Measurements from ENCODE around the gene CACNA1H.
A peak's percentile ranks its signal among the peaks of the same experiment; 100 is the strongest.
"Not testable (repeated sequence)": the region's sequence is repeated elsewhere in the genome, so short reads cannot be mapped to it uniquely, and the experiment has no call there.

The CACNA1H gene

DNA sequence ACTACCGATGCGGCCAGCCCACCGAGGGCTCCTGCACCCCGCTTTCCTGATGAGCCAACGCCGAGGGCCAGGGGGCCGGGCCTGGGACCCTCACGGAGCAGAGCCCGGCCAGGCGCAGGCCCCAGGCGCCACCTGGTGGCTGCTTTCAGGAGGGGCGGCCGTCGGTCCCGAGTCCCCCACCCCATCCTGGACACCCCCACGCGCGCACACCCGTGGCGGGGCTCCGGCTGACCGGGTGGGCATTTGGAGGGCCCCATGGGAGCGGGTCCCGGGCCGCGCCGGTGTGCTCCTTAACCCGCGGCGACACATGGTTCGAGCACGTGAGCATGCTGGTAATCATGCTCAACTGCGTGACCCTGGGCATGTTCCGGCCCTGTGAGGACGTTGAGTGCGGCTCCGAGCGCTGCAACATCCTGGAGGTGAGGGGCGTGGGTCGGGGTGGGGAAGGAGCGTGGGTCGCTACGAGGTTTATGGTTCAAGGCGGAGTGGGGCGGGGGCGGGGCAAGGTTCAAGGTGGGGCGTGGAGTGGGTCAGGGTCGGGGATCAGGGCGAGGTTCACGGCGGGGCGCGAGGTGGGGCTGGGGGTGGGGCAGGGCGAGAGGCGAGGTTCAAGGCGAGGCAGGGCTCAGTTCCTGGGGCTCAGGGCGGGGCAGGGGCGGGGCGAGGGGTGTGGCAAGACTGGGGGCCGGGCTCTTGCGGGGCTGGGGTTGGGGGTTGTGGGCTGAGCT lies 41.9 kb downstream of the CACNA1H start:
- DNase-seq = peak; percentile 41

DNA sequence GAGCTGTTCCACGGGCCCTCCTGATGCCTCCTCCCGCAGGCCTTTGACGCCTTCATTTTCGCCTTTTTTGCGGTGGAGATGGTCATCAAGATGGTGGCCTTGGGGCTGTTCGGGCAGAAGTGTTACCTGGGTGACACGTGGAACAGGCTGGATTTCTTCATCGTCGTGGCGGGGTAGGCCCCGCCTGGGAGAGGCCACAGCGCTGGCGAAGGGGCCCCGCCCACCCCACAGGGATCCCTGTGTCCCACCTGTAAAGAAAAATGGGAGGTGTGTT lies 42.4 kb downstream of the CACNA1H start:
- DNase-seq = no peak

DNA sequence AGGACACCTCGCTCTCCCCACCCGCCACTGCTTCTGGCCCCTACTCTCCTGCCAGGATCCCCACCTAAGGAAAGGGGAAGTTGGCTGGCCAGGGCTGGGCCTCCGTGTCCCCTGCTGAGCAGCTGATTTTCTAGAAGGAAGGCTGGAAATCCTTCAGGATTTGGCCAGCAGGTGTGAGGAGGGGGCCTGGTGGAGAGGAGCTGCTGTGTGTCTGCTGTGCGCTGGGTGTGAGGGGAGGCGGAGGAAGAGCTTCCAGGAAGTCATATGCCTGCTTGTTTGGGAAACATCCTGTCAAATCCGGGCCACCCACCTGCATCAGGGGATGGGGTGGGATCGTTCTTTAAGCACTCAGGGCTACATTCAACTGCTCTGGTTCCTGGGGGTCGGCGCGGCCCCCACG lies 43.6 kb downstream of the CACNA1H start:
- no peak for DNase-seq

DNA sequence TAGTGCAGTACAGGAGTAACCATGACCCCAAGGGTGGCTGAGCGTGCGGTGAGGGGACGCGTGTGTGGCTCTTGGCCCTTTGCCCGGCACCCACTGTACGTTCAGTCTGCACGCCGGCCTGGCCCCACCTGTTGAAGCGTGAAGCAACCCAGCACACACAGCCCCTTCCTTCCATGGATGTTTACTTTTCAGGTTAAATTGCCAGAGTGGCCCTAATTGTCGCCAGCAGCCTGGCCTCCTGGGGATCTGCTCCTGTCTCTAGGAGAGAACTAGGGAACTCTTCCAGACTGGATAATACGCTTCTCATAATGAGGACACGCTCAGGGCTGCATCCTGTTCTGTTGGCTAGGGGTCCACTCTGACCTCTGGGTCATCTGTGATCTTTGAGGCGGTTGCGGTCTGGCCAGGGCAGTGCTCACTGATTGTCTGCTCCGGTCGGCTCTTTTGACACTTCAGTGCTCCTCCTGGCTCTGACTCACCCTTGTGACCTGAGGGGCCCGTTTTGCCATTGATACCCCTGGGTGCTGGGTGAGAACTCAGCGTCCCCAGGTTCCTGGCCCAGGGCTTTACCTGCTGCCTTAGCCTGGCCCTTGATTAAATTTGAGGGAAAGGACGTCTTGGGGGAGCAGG lies 44.4 kb downstream of the CACNA1H start:
- DNase-seq = no peak

DNA sequence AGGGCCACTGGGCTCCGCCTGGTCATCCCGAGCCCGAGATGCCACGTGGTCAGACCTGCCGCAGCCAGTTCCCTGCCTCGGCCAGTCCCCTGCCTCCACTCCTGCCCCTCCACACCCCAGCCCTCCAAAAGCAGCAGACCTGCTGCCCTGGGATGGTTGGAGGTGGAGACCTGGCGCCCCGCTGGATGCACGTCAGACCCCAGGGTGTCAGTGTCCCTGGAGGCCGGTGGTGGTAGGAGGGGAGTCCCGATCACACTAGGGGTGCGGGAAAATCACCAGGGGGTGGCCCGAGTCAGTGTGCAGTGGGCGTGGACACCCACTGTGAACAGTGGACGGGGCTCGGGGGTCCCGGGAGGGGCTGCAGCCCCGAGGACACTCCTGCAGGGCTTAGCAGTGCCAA lies 45.3 kb downstream of the CACNA1H start:
- DNase-seq = no peak

DNA sequence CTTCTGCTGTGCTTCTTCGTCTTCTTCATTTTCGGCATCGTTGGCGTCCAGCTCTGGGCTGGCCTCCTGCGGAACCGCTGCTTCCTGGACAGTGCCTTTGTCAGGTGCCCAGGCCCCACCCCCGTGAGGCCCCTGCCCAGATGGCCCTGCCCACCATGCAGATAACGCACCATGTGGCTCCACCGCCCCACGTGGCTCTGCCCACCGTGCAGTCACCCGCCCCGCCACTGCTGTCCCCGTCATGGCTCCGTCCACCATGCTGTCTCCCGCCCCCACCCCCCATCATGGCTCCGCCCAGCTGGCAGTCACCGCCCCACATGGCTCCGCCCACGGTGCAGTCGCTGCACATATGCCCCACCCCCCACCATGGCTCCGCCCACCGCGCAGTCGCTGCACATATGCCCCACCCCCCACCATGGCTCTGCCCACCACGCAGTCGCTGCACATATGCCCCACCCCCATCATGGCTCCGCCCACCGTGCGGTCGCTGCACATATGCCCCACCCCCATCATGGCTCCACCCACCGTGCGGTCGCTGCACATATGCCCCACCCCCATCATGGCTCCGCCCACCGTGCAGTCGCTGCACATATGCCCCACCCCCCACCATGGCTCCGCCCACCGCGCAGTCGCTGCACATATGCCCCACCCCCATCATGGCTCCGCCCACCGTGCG lies 45.9 kb downstream of the CACNA1H start:
- DNase-seq = not testable (repeated sequence)

DNA sequence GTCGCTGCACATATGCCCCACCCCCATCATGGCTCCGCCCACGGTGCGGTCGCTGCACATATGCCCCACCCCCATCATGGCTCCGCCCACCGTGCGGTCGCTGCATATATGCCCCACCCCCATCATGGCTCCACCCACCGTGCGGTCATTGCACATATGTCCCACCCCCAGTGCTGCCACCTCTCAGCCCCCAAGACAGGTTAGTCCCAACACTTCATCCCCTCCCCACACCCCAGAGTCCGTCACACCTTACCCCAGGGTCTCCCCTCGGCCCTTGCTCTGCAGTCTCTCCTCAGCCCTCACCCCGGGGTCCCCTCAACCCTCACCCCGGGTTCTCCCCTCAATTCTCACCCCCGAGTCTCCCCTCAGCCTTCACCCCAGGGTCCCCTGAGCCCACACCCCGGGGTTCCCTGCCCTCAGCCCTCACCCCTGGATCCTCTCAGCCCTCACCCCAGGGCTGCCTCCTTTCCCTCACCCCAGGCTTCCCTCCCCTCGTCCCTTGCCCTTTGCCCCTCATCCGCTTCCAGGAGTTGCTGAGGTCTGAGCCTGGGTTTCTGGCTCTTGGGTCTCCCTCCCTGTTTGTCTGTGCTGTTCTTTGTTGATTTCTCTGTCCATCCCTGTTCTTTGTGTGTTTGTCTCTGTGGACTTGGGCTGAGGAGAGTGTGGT lies 46.6 kb downstream of the CACNA1H start:
- DNase-seq = no peak

DNA sequence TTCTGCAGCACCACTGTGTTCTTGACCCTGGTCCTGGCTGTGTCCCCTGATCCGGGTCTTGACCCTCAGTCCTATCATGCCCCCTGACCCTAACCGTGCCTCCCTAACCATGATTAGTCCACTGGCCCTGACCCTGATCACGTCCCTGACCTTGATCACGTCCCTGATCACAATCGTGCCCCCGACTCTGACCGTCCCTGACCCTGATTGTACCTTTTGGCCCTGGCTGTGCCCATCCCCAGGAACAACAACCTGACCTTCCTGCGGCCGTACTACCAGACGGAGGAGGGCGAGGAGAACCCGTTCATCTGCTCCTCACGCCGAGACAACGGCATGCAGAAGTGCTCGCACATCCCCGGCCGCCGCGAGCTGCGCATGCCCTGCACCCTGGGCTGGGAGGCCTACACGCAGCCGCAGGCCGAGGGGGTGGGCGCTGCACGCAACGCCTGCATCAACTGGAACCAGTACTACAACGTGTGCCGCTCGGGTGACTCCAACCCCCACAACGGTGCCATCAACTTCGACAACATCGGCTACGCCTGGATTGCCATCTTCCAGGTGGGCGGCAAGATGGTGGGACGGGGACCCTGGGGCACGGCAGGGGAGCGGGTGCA lies 47.2 kb downstream of the CACNA1H start:
- no peak for DNase-seq

DNA sequence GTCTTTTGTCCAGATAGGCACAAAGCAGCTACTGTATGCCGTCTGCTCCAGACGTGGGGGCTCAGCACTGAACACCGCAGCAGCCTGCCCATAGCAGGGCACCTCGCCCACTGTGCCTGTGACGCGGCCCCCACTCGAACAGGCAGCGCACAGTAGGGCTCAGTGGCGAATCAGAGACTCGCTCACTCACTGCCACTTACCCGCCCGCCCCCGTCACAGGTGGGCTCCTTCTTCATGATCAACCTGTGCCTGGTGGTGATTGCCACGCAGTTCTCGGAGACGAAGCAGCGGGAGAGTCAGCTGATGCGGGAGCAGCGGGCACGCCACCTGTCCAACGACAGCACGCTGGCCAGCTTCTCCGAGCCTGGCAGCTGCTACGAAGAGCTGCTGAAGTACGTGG lies 48.5 kb downstream of the CACNA1H start:
- no peak for DNase-seq

DNA sequence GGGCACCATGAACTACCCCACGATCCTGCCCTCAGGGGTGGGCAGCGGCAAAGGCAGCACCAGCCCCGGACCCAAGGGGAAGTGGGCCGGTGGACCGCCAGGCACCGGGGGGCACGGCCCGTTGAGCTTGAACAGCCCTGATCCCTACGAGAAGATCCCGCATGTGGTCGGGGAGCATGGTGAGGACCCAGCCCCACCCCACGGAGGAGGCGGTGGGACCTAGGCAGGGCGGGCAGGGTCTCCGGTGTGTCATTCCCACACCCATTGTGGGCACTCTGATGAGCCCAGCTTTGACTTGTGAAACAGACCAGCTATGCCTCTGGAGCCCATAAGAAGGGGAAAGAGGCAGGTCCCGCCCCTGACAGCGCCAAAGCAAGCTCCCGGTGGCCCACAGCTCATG lies 49.4 kb downstream of the CACNA1H start:
- DNase-seq = no peak

DNA sequence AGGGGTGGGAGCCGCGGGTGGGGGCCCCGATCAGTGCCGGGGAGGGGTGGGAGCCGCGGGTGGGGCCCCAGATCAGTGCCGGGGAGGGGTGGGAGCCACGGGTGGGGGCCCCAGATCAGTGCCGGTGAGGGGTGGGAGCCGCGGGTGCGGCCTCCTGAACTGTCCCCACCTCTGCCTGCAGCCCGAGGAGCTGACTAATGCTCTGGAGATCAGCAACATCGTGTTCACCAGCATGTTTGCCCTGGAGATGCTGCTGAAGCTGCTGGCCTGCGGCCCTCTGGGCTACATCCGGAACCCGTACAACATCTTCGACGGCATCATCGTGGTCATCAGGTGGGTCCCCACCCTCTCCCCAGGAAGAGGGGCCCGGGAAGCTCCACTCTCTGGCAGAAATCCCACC lies 52.0 kb downstream of the CACNA1H start:
- DNase-seq = no peak

DNA sequence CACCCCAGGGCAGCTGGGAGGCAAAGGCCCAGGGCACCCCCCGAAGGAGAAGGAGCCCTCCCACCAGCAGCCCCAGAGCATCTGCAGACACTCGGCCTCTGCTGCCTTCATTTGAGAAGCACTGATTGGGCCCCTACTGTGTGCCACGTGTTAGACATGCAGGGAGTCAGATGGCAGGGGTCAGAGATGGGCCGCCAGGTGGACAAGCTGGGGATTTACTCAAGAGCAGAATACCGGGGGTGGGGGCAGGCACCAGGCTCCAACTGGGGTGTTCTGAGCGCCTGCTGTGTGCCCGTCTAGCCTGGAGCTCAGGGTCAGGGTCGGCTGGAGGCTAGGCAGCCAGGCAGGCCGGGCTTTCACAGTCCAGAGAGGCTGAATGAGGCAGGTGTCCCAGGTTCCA lies 53.4 kb downstream of the CACNA1H start:
- DNase-seq = no peak

DNA sequence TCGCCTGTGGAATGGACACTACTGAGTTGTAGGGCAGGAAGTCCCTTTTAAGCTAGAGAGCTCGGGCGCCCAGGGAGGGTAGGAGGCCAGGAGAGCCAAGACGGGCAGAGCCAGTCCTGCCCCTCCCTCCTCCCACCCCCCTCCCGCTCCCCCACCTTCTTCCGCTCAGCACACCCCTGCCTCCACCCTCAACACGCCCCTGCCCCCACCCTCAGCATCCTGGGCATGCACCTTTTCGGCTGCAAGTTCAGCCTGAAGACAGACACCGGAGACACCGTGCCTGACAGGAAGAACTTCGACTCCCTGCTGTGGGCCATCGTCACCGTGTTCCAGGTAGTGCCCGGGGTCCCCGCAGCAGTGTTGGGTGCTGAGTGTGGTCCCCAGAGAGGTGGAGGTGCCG lies 53.9 kb downstream of the CACNA1H start:
- DNase-seq = peak; percentile 51

DNA sequence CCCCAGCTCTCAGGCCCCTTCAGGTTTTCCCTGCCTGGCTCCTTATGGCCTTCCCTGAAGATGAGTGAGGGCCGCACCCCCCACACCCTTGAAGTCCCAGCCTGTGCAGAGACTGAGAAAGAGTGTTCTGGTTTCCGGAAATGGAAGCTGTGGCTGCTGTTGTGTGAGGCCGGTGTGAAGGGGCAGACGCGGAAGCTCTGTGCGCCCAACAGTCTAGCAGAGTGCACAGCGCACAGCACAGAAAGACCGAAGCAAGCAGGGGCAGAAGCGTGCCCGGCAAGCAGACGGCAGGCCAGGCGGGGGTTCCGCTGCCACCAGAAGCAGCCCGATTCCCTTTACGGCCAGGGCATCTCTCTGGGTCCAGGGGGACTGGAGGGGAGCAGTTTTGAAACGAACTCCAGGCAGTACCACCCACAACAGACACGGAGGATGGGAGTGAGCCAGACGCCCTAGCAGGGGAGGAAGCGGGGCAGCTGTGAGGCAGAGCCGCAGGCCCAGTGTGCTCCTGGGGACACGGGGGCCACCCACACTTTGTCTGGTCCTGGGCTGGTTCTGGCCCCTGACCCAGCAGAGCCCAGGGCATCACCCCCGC lies 55.4 kb downstream of the CACNA1H start:
- DNase-seq = peak; percentile 34

DNA sequence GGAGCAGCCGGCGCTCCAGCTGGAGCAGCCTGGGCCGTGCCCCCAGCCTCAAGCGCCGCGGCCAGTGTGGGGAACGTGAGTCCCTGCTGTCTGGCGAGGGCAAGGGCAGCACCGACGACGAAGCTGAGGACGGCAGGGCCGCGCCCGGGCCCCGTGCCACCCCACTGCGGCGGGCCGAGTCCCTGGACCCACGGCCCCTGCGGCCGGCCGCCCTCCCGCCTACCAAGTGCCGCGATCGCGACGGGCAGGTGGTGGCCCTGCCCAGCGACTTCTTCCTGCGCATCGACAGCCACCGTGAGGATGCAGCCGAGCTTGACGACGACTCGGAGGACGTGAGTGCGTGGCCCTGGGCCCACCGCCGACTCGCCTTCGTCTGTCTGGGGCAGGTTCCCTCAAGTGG lies 56.2 kb downstream of the CACNA1H start:
- DNase-seq = no peak

DNA sequence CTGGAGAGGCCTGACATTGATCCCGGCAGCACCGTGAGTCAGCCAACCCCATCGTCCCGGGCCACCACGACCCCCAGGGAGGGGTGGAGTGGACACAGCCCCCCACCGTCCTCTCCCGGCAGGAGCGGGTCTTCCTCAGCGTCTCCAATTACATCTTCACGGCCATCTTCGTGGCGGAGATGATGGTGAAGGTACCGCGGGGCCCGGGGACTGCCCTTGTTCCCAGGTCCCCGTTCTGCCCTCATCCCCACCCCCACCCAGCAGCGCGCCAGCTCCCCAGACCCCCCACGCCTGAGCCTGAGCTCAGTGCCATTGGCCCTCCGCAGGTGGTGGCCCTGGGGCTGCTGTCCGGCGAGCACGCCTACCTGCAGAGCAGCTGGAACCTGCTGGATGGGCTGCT lies 57.6 kb downstream of the CACNA1H start:
- DNase-seq = no peak

DNA sequence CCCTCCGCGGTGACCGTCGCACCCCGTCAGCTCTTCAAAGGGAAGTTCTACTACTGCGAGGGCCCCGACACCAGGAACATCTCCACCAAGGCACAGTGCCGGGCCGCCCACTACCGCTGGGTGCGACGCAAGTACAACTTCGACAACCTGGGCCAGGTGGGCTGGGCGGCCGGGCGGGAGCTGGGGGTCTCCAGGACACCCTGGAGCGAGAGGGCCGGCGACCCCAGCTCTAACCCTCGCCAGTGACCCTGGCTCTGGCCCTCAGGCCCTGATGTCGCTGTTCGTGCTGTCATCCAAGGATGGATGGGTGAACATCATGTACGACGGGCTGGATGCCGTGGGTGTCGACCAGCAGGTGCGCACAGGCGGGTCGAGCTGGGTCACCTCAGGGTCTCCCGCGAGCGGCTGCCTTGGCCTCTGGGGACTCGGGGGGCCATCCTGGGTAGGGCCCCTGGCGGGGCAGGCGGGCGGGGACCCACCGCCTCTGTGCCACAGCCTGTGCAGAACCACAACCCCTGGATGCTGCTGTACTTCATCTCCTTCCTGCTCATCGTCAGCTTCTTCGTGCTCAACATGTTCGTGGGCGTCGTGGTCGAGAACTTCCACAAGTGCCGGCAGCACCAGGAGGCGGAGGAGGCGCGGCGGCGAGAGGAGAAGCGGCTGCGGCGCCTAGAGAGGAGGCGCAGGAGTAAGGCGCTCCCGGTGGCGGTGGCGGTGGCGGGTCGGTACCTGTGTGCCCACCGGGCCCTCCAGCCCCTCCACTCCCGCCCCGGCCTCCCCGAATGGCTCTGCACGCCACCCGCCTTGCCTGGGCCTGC lies 58.8 kb downstream of the CACNA1H start:
- DNase-seq = no peak

DNA sequence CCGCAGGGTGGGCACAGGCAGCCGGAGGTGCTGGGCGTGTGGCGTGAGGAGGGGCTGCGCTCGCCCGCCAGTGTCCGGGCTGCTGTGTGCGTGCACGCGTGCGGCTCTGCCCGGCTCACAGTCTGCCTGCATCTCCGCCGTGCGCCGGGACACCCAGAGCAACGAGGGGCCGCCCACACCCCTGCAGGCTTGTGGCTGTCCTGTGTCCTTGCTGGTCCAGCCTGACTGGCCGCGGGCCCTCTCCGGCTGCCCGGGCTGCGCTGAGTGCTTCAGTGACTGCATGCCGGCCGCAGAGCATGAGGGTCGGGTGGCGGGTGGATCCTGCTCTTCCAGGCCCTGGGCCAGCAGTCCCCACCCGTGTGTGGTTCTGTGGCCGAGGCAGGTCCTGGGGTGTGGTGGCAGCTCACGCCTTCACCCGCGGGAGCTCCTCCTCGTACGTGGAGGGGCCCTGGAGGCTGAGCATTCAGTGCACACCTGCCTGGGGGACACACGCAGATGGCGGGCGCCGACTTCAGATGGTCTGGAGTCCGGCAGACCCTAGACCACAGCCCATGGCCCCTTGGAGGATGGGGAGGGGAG lies 59.8 kb downstream of the CACNA1H start:
- no peak for DNase-seq

DNA sequence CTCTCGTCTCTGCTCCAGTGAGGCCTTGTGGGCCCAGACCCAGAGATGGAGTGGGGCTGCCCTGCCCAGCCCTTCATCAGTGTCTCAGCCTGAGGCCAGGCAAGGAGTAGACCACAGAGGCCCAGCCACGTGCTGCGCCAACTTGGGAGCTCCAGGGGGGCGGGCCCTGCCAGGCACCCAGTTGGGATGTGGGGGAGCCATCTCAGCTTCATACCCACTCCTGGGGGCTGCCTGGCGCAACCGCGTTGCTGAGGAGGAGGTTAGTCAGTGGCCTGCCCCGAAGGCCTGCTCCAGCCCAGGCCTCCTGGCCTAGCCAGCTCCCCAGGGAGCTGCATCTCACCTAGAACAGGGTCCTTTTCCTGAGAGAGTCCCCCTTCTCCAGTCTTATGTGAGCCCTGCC lies 60.3 kb downstream of the CACNA1H start:
- no peak for DNase-seq

DNA sequence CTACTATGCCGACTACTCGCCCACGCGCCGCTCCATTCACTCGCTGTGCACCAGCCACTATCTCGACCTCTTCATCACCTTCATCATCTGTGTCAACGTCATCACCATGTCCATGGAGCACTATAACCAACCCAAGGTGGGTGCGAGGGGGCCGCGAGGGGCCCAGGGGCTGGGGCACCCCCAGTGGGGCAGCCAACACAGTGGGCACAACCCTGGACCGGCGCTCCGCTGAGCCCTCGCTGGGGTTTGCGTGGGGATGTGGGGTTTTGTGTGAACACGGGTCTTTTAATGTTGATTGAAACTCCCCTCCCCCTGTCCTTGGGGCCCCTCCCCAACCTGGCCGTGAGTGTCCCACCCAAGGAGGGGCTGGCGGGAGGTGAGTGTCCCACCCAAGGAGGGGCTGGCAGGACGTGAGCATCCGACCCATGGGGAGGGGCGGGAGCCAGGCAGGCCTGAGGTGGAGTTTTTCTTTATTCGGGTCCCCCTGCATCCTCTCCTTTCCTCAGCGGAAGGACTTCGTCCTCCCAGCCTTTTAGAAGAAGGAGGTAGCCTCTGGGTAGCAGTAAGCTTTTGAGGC lies 61.0 kb downstream of the CACNA1H start:
- no peak for DNase-seq

DNA sequence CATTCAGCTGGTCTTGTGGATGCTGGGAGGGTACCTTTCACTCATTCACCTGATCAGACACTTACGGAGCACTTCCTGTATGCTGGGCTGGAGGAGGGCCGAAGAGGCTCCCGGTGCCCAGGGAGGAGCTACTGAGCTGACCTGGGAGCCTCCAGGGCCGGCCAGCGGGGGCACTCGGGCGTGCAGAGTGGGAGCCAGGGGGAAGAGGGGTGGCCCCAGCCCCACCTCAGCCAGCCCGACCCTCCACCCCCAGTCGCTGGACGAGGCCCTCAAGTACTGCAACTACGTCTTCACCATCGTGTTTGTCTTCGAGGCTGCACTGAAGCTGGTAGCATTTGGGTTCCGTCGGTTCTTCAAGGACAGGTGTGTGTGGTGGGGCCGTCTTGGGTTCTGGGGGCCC lies 61.8 kb downstream of the CACNA1H start:
- no peak for DNase-seq
